Epithelial cell of esophagus (primary cell): Measurements from ENCODE around the gene DSN1.

Experiments
- DNase-seq: peaks from one replicate; pipeline ENCODE4 v3.0.0; 2010; ENCODE audit warnings: low read depth
- H3K4me3 ChIP-seq: 2 replicates; pipeline ENCODE4 v1.5.1; 2011; ENCODE audit warnings: mild to moderate bottlenecking, low read length, control low read depth
- CTCF ChIP-seq: IDR thresholded peaks from 2 replicates; pipeline ENCODE4 v1.5.1; 2011; ENCODE audit warnings: low read depth, mild to moderate bottlenecking, low read length, control low read depth, inconsistent platforms; ENCODE audit not compliant: insufficient read depth; ENCODE audit errors: missing control alignments

The DSN1 gene

DNA sequence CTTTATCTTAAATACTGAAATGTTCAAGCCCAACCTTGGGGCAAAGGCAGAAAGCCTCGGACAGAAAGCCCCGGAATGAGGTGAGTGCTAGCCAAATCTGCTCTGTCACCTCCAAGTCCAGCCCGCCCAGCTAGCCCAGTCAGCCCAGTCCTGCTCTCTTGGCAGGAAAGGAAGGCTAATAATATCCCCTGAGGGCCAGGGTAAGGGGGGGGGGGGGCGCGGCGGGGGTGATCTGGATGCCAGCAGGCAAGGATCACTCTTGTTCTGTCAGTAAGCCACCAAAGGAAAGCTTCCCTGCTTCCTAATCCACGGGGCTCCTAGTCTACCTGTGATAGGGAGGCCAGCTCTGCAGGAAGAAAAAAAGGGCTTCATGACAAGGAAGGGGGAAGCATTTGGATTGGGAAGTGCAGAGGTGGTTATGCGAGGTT is 28.8 kb downstream of the DSN1 start:
- H3K4me3 ChIP-seq = peak overlapping the region; percentile 80
- DNase-seq = peak; percentile 52
- TF ChIP-seq CTCF = no peak

GRCh38 chr20:36744243-36744642 is 29.3 kb downstream of the DSN1 start:
- no peak for DNase-seq
- no peak overlapping the region for H3K4me3 ChIP-seq
- TF ChIP-seq CTCF = no peak

GRCh38 chr20:36742558-36742957 is 31.0 kb downstream of the DSN1 start:
- no peak for DNase-seq
- no peak for TF ChIP-seq CTCF
- H3K4me3 ChIP-seq = no peak overlapping the region

DNA sequence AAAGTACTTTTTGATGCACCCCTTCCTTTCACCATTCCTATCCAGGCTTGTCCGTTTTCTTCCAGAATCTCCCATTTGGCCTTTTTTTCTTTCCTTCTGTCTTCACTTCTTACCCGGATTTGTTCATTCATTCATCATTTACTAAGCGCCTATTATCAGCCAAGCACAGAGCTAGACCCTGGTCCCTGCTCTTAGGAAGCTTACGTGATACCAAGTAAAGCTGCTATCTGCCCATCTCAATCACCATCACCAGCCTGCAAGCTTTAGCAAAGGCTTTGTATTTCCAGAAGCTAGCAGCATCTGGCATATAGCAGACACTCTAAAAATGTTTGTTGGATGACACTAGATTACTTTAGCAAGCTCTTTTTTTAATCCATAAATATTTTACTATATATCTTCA is 32.5 kb downstream of the DSN1 start:
- no peak for DNase-seq
- no peak for TF ChIP-seq CTCF
- H3K4me3 ChIP-seq = no peak overlapping the region

DNA sequence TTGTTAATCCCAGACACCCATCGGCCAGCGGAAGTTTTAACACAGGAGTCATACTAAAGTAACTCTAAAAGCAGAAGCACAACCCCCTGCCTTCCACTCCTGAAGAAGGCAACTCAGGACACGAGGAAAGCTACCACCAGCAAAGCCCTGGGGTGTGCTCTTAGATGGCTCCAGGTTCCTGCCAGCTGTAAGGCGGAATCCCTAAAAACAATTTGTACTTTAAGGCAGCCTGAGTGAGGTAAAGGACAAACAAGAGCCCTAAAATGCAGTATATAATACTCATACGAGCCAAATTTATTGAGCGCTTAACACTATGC is 36.4 kb downstream of the DSN1 start:
- no peak for DNase-seq
- no peak overlapping the region for H3K4me3 ChIP-seq
- no peak for TF ChIP-seq CTCF

- no peak for DNase-seq
- no peak overlapping the region for H3K4me3 ChIP-seq
- TF ChIP-seq CTCF = no peak
These were observed 36.9 kb downstream of the DSN1 start for GRCh38 chr20:36736451-36737182.

- H3K4me3 ChIP-seq = no peak overlapping the region
- no peak for DNase-seq
- TF ChIP-seq CTCF = no peak
These were observed 41.1 kb downstream of the DSN1 start for GRCh38 chr20:36732456-36732855.
